WTC11 (cell line): ENCODE data around the gene AUH. TPM values are rescaled to one million over a fixed set of nuclear protein-coding genes. Genes with fewer than 3 reads are reported as not detected.

ENCODE experiments used
- CBFB ChIP-seq: sonication (generic); formaldehyde crosslinking; IDR thresholded peaks from 2 replicates; pipeline ENCODE4 v1.8.1; 2022; ENCODE audit warnings: mild to moderate bottlenecking, low read depth, missing genetic modification reagents
- CTCF ChIP-seq: fragments of 200-600 bp; IDR thresholded peaks from 2 replicates; pipeline ENCODE4 v1.8.0; 2022; ENCODE audit warnings: antibody characterized with exemption
- E2F4 ChIP-seq: sonication (generic); formaldehyde crosslinking; IDR thresholded peaks from 2 replicates; pipeline ENCODE4 v1.8.1; 2022; ENCODE audit warnings: low read depth, mild to moderate bottlenecking, moderate library complexity, missing genetic modification reagents, borderline replicate concordance
- ESRRA ChIP-seq: sonication (generic); formaldehyde crosslinking; IDR thresholded peaks from 2 replicates; pipeline ENCODE4 v1.8.1; 2022; ENCODE audit warnings: mild to moderate bottlenecking, missing genetic modification reagents, borderline replicate concordance
- ETV6 ChIP-seq: sonication (generic); formaldehyde crosslinking; IDR thresholded peaks from 2 replicates; pipeline ENCODE4 v1.8.1; 2022; ENCODE audit warnings: mild to moderate bottlenecking, missing genetic modification reagents
- FOXK1 ChIP-seq: sonication (generic); formaldehyde crosslinking; IDR thresholded peaks from 2 replicates; pipeline ENCODE4 v1.8.0; 2022; ENCODE audit warnings: mild to moderate bottlenecking, moderate library complexity, missing genetic modification reagents
- FOXP4 ChIP-seq: sonication (generic); formaldehyde crosslinking; IDR thresholded peaks from 2 replicates; pipeline ENCODE4 v1.8.0; 2022; ENCODE audit warnings: mild to moderate bottlenecking, missing genetic modification reagents
- GABPB1 ChIP-seq: sonication (generic); formaldehyde crosslinking; IDR thresholded peaks from 2 replicates; pipeline ENCODE4 v1.8.1; 2023; ENCODE audit warnings: mild to moderate bottlenecking, missing genetic modification reagents
- IRF1 ChIP-seq: sonication (generic); formaldehyde crosslinking; IDR thresholded peaks from 2 replicates; pipeline ENCODE4 v1.8.0; 2023; ENCODE audit warnings: missing genetic modification reagents
- IRF2 ChIP-seq: sonication (generic); formaldehyde crosslinking; IDR thresholded peaks from 2 replicates; pipeline ENCODE4 v1.8.0; 2022; ENCODE audit warnings: low read depth, missing genetic modification reagents, borderline replicate concordance
- JAZF1 ChIP-seq: fragments of 250-450 bp; sonication (Bioruptor Pico); IDR thresholded peaks from 2 replicates; pipeline ENCODE4 v1.9.0; 2021; ENCODE audit warnings: moderate library complexity, mild to moderate bottlenecking, inconsistent platforms
- NFATC4 ChIP-seq: fragments of 250-450 bp; sonication (Bioruptor Pico); IDR thresholded peaks from 2 replicates; pipeline ENCODE4 v1.9.0; 2021; ENCODE audit warnings: mild to moderate bottlenecking
- NFYB ChIP-seq: sonication (generic); formaldehyde crosslinking; conservative IDR thresholded peaks from 2 replicates; pipeline ENCODE4 v1.8.0; 2022; ENCODE audit warnings: low read depth, missing genetic modification reagents
- PRDM15 ChIP-seq: sonication (generic); formaldehyde crosslinking; IDR thresholded peaks from 2 replicates; pipeline ENCODE4 v1.8.0; 2022; ENCODE audit warnings: missing genetic modification reagents
- PREB ChIP-seq: sonication (generic); formaldehyde crosslinking; IDR thresholded peaks from 2 replicates; pipeline ENCODE4 v1.8.1; 2022; ENCODE audit warnings: mild to moderate bottlenecking, missing genetic modification reagents, moderate library complexity, borderline replicate concordance
- SMAD4 ChIP-seq: sonication (generic); formaldehyde crosslinking; IDR thresholded peaks from 2 replicates; pipeline ENCODE4 v1.8.0; 2022; ENCODE audit warnings: mild to moderate bottlenecking, missing genetic modification reagents
- SP1 ChIP-seq: sonication (generic); formaldehyde crosslinking; conservative IDR thresholded peaks from 2 replicates; pipeline ENCODE4 v1.8.1; 2022; ENCODE audit warnings: missing genetic modification reagents
- ZBTB43 ChIP-seq: sonication (generic); formaldehyde crosslinking; IDR thresholded peaks from 2 replicates; pipeline ENCODE4 v1.8.1; 2023; ENCODE audit warnings: mild to moderate bottlenecking, missing genetic modification reagents
- ZNF317 ChIP-seq: sonication (generic); formaldehyde crosslinking; IDR thresholded peaks from 2 replicates; pipeline ENCODE4 v1.8.1; 2023; ENCODE audit warnings: low read depth, mild to moderate bottlenecking, moderate library complexity, missing genetic modification reagents, borderline replicate concordance
- ZNF425 ChIP-seq: fragments of 250-450 bp; sonication (Bioruptor Pico); conservative IDR thresholded peaks from 2 replicates; pipeline ENCODE4 v1.9.0; 2021; ENCODE audit warnings: mild to moderate bottlenecking
- ZNF512 ChIP-seq: sonication (generic); formaldehyde crosslinking; IDR thresholded peaks from 2 replicates; pipeline ENCODE4 v1.8.1; 2022; ENCODE audit warnings: missing genetic modification reagents, borderline replicate concordance
- total RNA-seq: library from RNA; stranded (reverse); gene quantifications from 3 replicates; pipeline ENCODE4 v1.2.3, GENCODE V29; 2021

AUH gene
- total RNA-seq, 1 experiment from 2014 or later: 30.4 TPM

- TF ChIP-seq FOXP4 (CRISPR knock-in tag) (peak; percentile 84), NFYB (CRISPR knock-in tag) (no peak), ZNF425 (CRISPR knock-in tag) (no peak), ZNF512 (CRISPR knock-in tag) (no peak), ESRRA (CRISPR knock-in tag) (peak; percentile 66; the same call in 1 of the 2 replicates), ZBTB43 (CRISPR knock-in tag) (no peak), ETV6 (peak; percentile 71), SP1 (CRISPR knock-in tag) (peak; percentile 75), CTCF (no peak), PREB (CRISPR knock-in tag) (no peak), CBFB (no peak; the same call in 1 of the 2 replicates), SMAD4 (CRISPR knock-in tag) (no peak), GABPB1 (no peak), ZNF317 (CRISPR knock-in tag) (no peak), JAZF1 (CRISPR knock-in tag) (no peak), NFATC4 (CRISPR knock-in tag) (no peak), E2F4 (CRISPR knock-in tag) (peak; percentile 34; the same call in 1 of the 2 replicates), IRF1 (CRISPR knock-in tag) (0 out of 2 replicates have a peak, but pooled peaks have one; percentile 14), FOXK1 (CRISPR knock-in tag) (peak; percentile 94), IRF2 (CRISPR knock-in tag) (no peak), PRDM15 (CRISPR knock-in tag) (no peak)
These were observed at the start of gene AUH (continued) for GRCh38 chr9:91361291-91362050.
